C4-2B (cell line): ENCODE data around the gene NCOA7.

Experiments
- H3K27ac ChIP-seq: fragments of 450-650 bp; 2 replicates; pipeline ENCODE4 v1.5.1; 2017
- ZFX ChIP-seq: fragments of 450-650 bp; IDR thresholded peaks from 2 replicates; pipeline ENCODE4 v1.6.1; 2017
- TF ChIP-seq, protein P1 (sequence below): fragments of 450-650 bp; conservative IDR thresholded peaks from 2 replicates; pipeline ENCODE4 v1.5.1; 2017; ENCODE audit warnings: mild to moderate bottlenecking

The NCOA7 gene

DNA sequence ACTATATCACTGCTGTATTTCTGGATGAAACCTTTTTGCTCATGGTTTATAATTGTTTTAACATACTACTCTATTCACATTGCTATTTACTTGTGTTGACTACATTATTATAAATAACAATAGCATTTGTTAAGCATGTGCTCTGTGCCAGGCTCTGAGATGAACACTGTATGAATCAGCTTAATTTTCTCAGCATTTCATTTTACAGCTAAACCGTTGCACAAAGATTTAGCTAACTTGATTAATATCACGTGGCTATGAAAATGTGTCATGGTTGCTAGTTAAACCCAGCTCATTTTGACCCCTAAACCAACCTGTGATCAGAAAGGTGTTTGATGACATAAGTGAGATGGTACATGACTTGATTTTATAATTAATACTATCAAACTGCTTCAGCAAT is 77.5 kb downstream of the NCOA7 start:
- TF ChIP-seq, protein P1, sequence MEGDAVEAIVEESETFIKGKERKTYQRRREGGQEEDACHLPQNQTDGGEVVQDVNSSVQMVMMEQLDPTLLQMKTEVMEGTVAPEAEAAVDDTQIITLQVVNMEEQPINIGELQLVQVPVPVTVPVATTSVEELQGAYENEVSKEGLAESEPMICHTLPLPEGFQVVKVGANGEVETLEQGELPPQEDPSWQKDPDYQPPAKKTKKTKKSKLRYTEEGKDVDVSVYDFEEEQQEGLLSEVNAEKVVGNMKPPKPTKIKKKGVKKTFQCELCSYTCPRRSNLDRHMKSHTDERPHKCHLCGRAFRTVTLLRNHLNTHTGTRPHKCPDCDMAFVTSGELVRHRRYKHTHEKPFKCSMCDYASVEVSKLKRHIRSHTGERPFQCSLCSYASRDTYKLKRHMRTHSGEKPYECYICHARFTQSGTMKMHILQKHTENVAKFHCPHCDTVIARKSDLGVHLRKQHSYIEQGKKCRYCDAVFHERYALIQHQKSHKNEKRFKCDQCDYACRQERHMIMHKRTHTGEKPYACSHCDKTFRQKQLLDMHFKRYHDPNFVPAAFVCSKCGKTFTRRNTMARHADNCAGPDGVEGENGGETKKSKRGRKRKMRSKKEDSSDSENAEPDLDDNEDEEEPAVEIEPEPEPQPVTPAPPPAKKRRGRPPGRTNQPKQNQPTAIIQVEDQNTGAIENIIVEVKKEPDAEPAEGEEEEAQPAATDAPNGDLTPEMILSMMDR = no peak
- no peak for TF ChIP-seq ZFX
- H3K27ac ChIP-seq = no peak overlapping the region

DNA sequence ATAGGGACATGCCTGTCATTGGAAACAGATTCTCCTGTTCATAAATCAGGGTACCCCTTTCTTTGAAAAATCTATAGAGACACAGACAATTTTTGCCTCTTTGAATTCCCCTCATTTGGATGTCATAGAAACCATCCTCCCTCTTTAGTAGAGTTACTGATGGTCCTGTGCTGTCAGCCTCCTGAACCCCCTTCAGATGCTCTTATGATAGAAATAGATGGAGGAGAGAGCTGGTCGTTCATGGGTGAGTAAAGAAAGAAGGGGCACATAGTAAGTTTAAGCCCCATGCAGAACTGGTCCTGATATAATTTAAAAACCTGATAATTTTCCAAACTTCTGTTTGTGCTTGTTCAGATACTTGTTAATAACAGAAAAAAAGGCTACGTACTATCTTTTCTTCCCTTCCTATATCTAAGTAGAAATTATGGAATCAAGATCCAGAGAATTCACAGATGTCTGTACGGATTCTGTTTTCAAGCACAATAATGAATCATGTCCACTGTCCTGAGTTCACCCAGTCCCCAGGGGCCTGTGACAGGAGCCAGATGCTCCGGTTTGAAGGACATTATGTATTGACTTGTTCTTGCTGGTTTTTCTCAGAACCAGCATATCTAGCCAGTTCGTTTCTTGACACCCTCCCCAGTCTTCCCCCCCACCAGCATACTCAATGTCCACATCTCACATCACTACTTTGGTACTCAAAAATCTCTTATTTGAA is 78.1 kb downstream of the NCOA7 start:
- H3K27ac ChIP-seq = no peak overlapping the region
- TF ChIP-seq, protein P1 = no peak
- no peak for TF ChIP-seq ZFX

DNA sequence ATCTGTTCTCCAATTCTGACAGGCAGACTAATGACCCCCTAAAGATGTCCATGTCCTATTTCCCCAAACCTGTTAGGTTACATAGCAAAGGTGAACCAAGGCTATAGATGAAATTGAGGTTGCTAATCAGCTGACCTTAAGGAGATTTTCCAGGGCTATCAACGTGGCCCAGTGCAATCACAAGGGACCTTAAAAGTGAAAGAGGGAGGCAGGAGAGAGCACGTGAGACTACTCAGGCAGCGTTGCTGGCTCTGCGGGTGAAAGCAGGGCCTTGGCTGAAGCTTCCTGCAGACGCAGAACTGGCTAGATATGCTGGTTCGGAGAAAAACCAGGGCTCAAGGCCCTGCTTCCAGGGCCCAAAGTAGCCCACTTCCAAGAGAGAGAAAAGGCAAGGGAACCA is 78.7 kb downstream of the NCOA7 start:
- H3K27ac ChIP-seq = no peak overlapping the region
- TF ChIP-seq, protein P1 = no peak
- TF ChIP-seq ZFX = no peak

DNA sequence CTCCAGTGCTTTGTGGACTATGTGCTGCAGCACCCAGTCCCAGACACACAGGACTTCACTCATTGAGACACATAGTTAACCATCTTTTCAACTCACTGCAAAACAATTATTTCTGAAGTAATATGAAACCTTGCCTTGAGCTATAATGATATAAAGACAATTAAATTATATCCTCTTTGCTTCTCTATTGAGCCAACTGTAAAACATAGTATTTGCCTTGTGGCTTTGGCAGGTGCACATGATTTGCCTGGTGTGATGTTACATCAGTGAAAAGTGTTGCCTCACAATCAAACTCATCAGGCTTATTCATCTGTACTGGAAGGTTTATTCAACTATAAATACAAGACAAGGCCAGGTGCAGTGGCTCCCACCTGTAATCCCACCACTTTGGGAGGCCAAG is 80.6 kb downstream of the NCOA7 start:
- TF ChIP-seq, protein P1 = no peak
- TF ChIP-seq ZFX = no peak
- H3K27ac ChIP-seq = no peak overlapping the region

DNA sequence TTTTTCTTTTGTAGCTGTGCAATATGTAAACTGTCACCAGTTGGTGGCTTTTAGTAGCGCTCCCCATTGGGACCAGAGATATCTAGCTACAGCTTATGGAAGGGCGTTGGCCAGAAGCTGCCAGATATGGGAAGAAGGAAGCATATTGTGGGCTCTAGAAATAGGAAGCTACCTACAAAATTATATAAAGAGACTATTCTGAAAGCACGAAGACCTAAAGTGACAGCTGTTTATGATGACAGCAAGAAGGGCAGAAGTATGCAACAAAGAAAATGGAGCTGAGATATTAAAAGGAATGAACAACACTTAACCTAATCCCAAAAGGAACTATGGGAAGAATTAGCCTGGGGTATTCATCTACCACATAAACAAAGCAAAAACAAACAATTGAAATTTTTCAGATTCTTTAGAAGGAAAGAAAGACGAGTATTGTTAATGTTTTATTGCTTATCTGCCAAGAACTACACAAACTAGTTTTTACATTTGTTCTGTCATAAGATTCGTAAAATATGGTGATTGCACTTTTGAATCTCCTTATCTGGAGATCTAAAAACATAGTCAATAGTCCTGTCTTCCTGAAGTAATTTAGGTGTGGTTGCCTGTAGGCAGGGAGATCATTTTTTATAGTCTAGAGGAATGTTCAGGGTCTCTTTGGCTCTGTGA is 81.6 kb downstream of the NCOA7 start:
- H3K27ac ChIP-seq = no peak overlapping the region
- TF ChIP-seq, protein P1 = no peak
- no peak for TF ChIP-seq ZFX

DNA sequence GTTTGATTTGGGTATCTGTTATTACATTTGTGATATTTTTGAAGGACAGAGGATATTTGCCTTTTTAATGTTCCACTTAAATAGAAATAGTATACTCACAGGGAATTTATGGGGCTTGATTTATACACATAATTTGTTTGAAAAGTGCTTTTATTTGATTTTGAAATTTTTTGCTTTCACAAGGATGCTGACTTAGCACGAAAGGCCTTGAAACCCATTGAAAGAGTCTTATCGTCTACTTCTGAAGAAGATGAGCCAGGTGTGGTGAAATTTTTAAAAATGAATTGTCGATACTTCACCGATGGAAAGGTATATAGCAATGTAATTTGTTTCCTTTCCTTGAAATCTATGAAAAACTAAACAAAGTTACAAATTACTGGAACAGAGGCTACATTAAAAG is 91.5 kb downstream of the NCOA7 start:
- no peak overlapping the region for H3K27ac ChIP-seq
- TF ChIP-seq, protein P1 = no peak
- TF ChIP-seq ZFX = no peak

DNA sequence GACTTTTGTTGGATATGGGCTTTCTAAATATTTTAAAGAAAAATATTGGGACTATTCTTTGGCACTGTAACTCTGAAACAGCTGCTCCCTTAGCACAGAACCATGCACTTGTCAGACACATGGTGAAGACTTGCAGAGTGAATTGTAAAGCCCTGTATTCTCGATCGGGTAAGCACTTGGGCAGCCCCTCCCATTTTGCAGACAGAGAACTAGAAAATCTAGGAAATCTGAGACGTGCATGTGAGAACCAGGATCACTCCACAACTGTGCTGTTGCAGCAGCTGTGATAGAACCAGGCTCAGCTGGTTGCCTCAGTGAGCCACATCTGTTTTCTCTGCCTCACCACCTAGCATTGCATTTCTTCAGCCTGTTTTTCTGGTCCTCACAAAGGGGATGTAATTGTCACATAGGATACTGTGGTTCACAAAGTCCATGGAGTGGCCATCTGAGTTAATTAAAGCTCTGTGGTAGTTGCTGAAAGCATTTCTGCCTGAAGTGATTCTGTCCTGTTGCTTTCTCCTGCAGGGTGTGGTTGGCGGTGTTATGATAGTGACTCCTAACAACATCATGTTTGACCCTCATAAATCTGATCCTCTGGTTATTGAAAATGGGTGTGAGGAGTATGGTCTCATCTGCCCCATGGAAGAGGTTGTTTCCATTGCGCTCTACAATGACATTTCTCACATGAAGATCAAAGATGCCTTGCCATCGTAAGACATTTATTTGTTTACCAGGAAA is 94.0 kb downstream of the NCOA7 start:
- TF ChIP-seq ZFX = no peak
- TF ChIP-seq, protein P1 = no peak
- H3K27ac ChIP-seq = no peak overlapping the region
